Panc1 (cell line): Measurements from ENCODE around the gene TANGO6. TPM values are rescaled to one million over a fixed set of nuclear protein-coding genes. Genes with fewer than 3 reads are reported as not detected.

Experiments
- ATAC-seq: fragments of 200-7000 bp; cut with Tn5 transposase; 2 replicates; pipeline ENCODE4 v1.9.1; 2020; ENCODE audit warnings: mild to moderate bottlenecking, moderate library complexity
- BruUV-seq: library from RNA; stranded (reverse); fragments of 400-500 nt; replicated peaks from 2 replicates; lab custom pipeline; 2021; lab: Mats Ljungman, UMichigan
- CTCF ChIA-PET: fragments of 300-600 bp; sonication (Branson Sonifier 250); formaldehyde crosslinking; loops from one replicate; lab custom pipeline; 2022; ENCODE audit warnings: antibody characterized with exemption; lab: Charles Lee
- POLR2A ChIA-PET: fragments of 300-600 bp; sonication (Branson Sonifier 250); formaldehyde crosslinking; loops from one replicate; lab custom pipeline; 2022; ENCODE audit warnings: antibody characterized with exemption; lab: Charles Lee
- DNase-seq: peaks from one replicate; pipeline ENCODE4 v3.0.0-alpha.2; 2010; ENCODE audit warnings: low read depth, low spot score
- H3K27ac ChIP-seq: 2 replicates; pipeline ENCODE4 v1.5.1; 2011; ENCODE audit warnings: mild to moderate bottlenecking, low read length, inconsistent platforms
- H3K27me3 ChIP-seq: fragments of 200-500 bp; sonication (Bioruptor generic); 2 replicates; pipeline ENCODE4 v1.6.0; 2014; ENCODE audit warnings: low read length, inconsistent platforms; ENCODE audit not compliant: control insufficient read depth, insufficient read depth
- H3K36me3 ChIP-seq: fragments of 200-500 bp; sonication (Bioruptor generic); 2 replicates; pipeline ENCODE4 v1.5.1; 2014; ENCODE audit warnings: inconsistent platforms, mild to moderate bottlenecking, low read length, moderate library complexity; ENCODE audit not compliant: control insufficient read depth, insufficient read depth
- H3K4me1 ChIP-seq: 2 replicates; pipeline ENCODE4 v1.5.1; 2011; ENCODE audit warnings: inconsistent platforms, mild to moderate bottlenecking, low read length, moderate library complexity; ENCODE audit not compliant: control insufficient read depth, insufficient read depth
- H3K4me3 ChIP-seq, 2 experiments: 2 replicates each; pipeline ENCODE4 v1.5.1; 2011 to 2012; ENCODE audit warnings: low read depth in 2 of 2, low read length in 2 of 2, mild to moderate bottlenecking in 2 of 2, inconsistent platforms in 1 of 2, moderate library complexity in 1 of 2
- H3K9me3 ChIP-seq: fragments of 200-500 bp; sonication (Bioruptor generic); 2 replicates; pipeline ENCODE4 v1.5.1; 2014; ENCODE audit warnings: low read depth, mild to moderate bottlenecking, inconsistent platforms, low read length, moderate library complexity; ENCODE audit not compliant: control insufficient read depth, insufficient read depth
- POLR2AphosphoS5 ChIP-seq: IDR thresholded peaks from 2 replicates; pipeline ENCODE4 v1.6.1; 2012; ENCODE audit warnings: mild to moderate bottlenecking, low read depth, low read length, moderate library complexity
- SIN3A ChIP-seq: IDR thresholded peaks from 2 replicates; pipeline ENCODE4 v1.6.1; 2012; ENCODE audit warnings: low read depth, mild to moderate bottlenecking, low read length, moderate library complexity, borderline replicate concordance; ENCODE audit not compliant: insufficient read depth
- TCF7L2 ChIP-seq: IDR thresholded peaks from 2 replicates; pipeline ENCODE4 v1.6.1; 2011; ENCODE audit warnings: mild to moderate bottlenecking, low read depth, low read length, inconsistent platforms
- in situ Hi-C: cut with HindIII; loops from 2 replicates; pipeline ENCODE4 v1.10.0; 2016; ENCODE audit warnings: low sequenced_read_pairs, low pct_unique_long_range_greater_than_20kb
- intact Hi-C: fragments of 100-400 bp; cut with micrococcal nuclease; formaldehyde crosslinking; loops from one replicate; pipeline ENCODE4 v1.10.0; 2022; ENCODE audit not compliant: unreplicated experiment
- total RNA-seq: library from RNA; stranded (reverse); gene quantifications from one replicate; pipeline ENCODE4 v1.2.1, GENCODE V29; 2021; ENCODE audit not compliant: unreplicated experiment
- TF ChIP-seq, protein P1 (sequence below): fragments of 450-650 bp; IDR thresholded peaks from 2 replicates; pipeline ENCODE4 v1.5.1; 2017; ENCODE audit warnings: mild to moderate bottlenecking
- TF ChIP-seq, protein P2 (sequence below), 2 experiments: IDR thresholded peaks; 2 replicates each; pipeline ENCODE4 v1.6.1; 2011 to 2012; ENCODE audit warnings: low read depth in 2 of 2, control low read depth in 1 of 2, low read length in 1 of 2, mild to moderate bottlenecking in 1 of 2, moderate library complexity in 1 of 2; ENCODE audit not compliant: insufficient read depth in 1 of 2

Gene TANGO6
- total RNA-seq, 1 experiment from 2014 or later: 11.0 TPM

DNA sequence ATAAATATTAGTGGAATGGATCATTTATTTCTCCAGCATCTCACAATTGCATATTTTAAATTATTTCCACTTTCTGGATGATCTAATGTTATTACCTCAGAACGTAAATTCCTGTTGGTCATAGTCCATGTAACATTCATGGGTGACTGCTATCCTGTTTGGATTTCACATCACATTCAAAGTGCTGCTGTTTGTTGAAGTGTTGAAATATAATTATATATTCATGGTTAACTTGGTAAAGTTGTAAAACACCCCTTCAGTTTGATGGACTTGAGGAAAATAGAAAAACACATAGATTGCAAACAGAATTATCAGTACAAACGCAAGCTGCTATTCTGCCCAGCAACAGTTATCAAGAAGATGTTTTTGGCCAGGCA is 59.6 kb downstream of the TANGO6 start:
- TF ChIP-seq, protein P1, sequence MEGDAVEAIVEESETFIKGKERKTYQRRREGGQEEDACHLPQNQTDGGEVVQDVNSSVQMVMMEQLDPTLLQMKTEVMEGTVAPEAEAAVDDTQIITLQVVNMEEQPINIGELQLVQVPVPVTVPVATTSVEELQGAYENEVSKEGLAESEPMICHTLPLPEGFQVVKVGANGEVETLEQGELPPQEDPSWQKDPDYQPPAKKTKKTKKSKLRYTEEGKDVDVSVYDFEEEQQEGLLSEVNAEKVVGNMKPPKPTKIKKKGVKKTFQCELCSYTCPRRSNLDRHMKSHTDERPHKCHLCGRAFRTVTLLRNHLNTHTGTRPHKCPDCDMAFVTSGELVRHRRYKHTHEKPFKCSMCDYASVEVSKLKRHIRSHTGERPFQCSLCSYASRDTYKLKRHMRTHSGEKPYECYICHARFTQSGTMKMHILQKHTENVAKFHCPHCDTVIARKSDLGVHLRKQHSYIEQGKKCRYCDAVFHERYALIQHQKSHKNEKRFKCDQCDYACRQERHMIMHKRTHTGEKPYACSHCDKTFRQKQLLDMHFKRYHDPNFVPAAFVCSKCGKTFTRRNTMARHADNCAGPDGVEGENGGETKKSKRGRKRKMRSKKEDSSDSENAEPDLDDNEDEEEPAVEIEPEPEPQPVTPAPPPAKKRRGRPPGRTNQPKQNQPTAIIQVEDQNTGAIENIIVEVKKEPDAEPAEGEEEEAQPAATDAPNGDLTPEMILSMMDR: no peak
- TF ChIP-seq TCF7L2: no peak
- TF ChIP-seq POLR2AphosphoS5: no peak
- TF ChIP-seq SIN3A: no peak
- TF ChIP-seq, protein P2, sequence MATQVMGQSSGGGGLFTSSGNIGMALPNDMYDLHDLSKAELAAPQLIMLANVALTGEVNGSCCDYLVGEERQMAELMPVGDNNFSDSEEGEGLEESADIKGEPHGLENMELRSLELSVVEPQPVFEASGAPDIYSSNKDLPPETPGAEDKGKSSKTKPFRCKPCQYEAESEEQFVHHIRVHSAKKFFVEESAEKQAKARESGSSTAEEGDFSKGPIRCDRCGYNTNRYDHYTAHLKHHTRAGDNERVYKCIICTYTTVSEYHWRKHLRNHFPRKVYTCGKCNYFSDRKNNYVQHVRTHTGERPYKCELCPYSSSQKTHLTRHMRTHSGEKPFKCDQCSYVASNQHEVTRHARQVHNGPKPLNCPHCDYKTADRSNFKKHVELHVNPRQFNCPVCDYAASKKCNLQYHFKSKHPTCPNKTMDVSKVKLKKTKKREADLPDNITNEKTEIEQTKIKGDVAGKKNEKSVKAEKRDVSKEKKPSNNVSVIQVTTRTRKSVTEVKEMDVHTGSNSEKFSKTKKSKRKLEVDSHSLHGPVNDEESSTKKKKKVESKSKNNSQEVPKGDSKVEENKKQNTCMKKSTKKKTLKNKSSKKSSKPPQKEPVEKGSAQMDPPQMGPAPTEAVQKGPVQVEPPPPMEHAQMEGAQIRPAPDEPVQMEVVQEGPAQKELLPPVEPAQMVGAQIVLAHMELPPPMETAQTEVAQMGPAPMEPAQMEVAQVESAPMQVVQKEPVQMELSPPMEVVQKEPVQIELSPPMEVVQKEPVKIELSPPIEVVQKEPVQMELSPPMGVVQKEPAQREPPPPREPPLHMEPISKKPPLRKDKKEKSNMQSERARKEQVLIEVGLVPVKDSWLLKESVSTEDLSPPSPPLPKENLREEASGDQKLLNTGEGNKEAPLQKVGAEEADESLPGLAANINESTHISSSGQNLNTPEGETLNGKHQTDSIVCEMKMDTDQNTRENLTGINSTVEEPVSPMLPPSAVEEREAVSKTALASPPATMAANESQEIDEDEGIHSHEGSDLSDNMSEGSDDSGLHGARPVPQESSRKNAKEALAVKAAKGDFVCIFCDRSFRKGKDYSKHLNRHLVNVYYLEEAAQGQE (IDR thresholded peaks at IDR 0.05; ENCODE audit: insufficient read depth in 1 of 2, low read depth in 2 of 2, low read length in 1 of 2): no peak
- POLR2A ChIA-PET: interaction anchor here (0.6 to 0.7 kb wide), 2 partner anchors 57 to 367 kb away, joined by 6 to 11 read pairs; no protein-coding TSS in a partner anchor
- in situ Hi-C loops: no loop called here
- Histone ChIP-seq H3K36me3 (no peaks in the 10 kb centered on the region), H3K4me3 (no peak overlapping the region), H3K4me1 (no peaks in the 10 kb centered on the region), H3K9me3 (no peaks in the 10 kb centered on the region), H3K27ac (no peak overlapping the region), H3K27me3 (no peaks in the 10 kb centered on the region)
- no peak for DNase-seq
- no TSS peak for BruUV-seq
- ATAC-seq: no peak
- intact Hi-C loops: loop anchor here (5.0 kb wide), 1 partner anchor 204 kb away; the partner anchor contains the start of gene HAS3
- CTCF ChIA-PET: interaction anchor here (0.5 to 0.7 kb wide), 2 partner anchors 55 to 266 kb away, joined by 11 to 17 read pairs; no protein-coding TSS in a partner anchor

DNA sequence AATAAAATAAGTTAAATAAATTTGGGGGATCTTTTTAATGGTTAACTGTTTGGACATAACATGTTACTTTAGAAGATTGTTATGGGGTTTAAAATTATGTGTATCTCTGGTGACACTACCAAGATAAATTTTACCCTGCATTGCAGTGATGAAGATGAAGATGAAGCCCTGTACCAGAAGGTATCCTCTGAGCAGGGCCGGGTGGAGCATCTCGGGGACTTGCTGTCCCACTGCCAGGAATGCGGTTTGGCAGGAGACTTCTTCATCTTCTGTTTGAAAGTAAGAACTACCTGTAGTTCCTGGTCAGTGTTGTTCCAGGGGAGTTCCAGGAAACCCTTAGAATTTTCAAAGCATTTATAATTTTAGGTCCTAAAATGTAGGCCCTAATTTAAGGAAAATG is 64.0 kb downstream of the TANGO6 start:
- no peaks in the 10 kb centered on the region; the same call in 1 of the 2 replicates for H3K36me3 ChIP-seq
- ATAC-seq (no peak), DNase-seq (no peak)
- intact Hi-C loops: no loop called here
- H3K9me3 ChIP-seq: no peaks in the 10 kb centered on the region
- POLR2A ChIA-PET: no interaction called here
- no peak overlapping the region for H3K4me3 ChIP-seq
- CTCF ChIA-PET: no interaction called here
- no peaks in the 10 kb centered on the region for H3K27me3 ChIP-seq
- no peak overlapping the region for H3K27ac ChIP-seq
- H3K4me1 ChIP-seq: no peaks in the 10 kb centered on the region
- TF ChIP-seq, protein P1: no peak
- BruUV-seq: no TSS peak
- in situ Hi-C loops: no loop called here
